Stimulated activated naive CD8-positive, alpha-beta T cell treated with anti-CD3 and anti-CD28 coated beads, Interleukin-15, amount 100 ng/mL, for 72 hours (primary cell): ENCODE results near the gene DLL4.

ENCODE experiments used
- ATAC-seq: fragments of 150-1000 bp; cut with Tn5 transposase; 2 replicates; pipeline ENCODE4 v1.10.0; 2021; ENCODE audit warnings: mild to moderate bottlenecking, moderate library complexity
- DNase-seq, 2 donors: peaks; one replicate each; pipeline ENCODE4 v3.0.0; 2021 to 2022
- H3K27ac Mint-ChIP-seq, 2 donors: one replicate each; pipeline ENCODE4 v1.8.0; 2022; ENCODE audit warnings: mild to moderate bottlenecking in 2 of 2, mixed read lengths in 2 of 2, moderate library complexity in 2 of 2
- H3K27me3 Mint-ChIP-seq: one replicate; pipeline ENCODE4 v1.8.0; 2022; ENCODE audit warnings: mixed read lengths
- H3K4me1 Mint-ChIP-seq: one replicate; pipeline ENCODE4 v1.8.0; 2022; ENCODE audit warnings: mild to moderate bottlenecking, mixed read lengths
- H3K4me3 Mint-ChIP-seq, 2 donors: one replicate each; pipeline ENCODE4 v1.8.0; 2022; ENCODE audit warnings: mild to moderate bottlenecking in 2 of 2, mixed read lengths in 2 of 2, moderate library complexity in 1 of 2
- H3K9me3 Mint-ChIP-seq, 2 donors: one replicate each; pipeline ENCODE4 v1.8.0; 2022; ENCODE audit warnings: mixed read lengths in 2 of 2

Gene DLL4

DNA sequence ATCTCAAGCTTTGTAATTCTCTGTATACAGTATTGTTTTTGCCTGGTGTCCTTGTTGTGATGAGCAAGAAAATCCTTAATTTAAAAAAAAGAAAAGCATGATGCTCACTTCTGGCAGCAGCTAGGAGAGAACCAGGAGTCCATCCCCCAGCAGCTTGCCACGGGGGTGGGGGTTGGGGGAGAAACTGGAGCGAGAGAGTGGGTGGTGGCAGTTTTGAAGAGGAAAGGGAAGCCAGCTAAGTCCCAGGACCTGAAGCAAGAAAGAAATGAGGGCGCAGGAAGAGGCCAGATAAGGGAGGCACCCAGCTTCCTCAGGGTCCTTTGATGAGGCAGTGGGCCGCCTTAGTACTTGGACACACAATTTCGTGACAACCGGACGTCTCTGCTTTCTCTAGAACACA is 47.7 kb downstream of the DLL4 start:
- no peak for ATAC-seq
- Mint-ChIP-seq H3K27me3 (no peaks in the 10 kb centered on the region), H3K27ac (no peak overlapping the region), H3K4me1 (peaks cover 5% of the 10 kb centered on the region), H3K4me3 (no peak overlapping the region), H3K9me3 (no peaks in the 10 kb centered on the region)
- no peak for DNase-seq

DNA sequence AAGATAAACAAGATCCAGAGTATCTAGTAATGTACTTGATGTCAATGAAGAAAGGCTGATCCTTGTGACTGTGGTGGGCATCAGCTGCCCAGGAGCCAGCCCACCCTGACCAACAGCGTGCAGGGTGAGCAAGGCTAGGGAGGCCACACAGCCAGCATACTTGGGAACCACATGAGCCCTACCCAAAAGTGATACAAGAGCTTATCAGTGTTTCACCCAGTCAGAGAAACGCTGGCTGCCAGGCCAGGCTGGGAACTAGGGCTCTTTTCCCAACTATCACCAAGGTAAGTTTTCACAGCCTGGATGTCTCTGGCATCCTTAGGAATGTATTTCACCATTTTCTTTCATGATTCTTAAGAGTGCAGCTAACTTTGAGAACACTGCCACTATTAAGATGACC is 49.0 kb downstream of the DLL4 start:
- Mint-ChIP-seq H3K9me3 (no peaks in the 10 kb centered on the region), H3K27me3 (no peaks in the 10 kb centered on the region), H3K27ac (peak overlapping the region in 1 of 2 donors; percentile 61), H3K4me1 (no peaks in the 10 kb centered on the region), H3K4me3 (no peak overlapping the region)
- ATAC-seq (no peak), DNase-seq (no peak)

GRCh38 chr15:40978562-40978961 is 49.4 kb downstream of the DLL4 start:
- H3K27me3 Mint-ChIP-seq: no peaks in the 10 kb centered on the region
- DNase-seq (no peak), ATAC-seq (no peak)
- H3K4me1 Mint-ChIP-seq: no peaks in the 10 kb centered on the region
- H3K4me3 Mint-ChIP-seq: no peak overlapping the region
- H3K27ac Mint-ChIP-seq: peak overlapping the region in 1 of 2 donors; percentile 61
- no peaks in the 10 kb centered on the region for H3K9me3 Mint-ChIP-seq

- Mint-ChIP-seq H3K9me3 (no peaks in the 10 kb centered on the region), H3K4me3 (no peak overlapping the region), H3K27me3 (no peaks in the 10 kb centered on the region), H3K27ac (no peak overlapping the region), H3K4me1 (no peaks in the 10 kb centered on the region)
- ATAC-seq: no peak
- DNase-seq: no peak
Measured at GRCh38 chr15:40981186-40981585, 52.0 kb downstream of the DLL4 start.

- Mint-ChIP-seq H3K27me3 (no peaks in the 10 kb centered on the region), H3K4me1 (no peaks in the 10 kb centered on the region), H3K4me3 (no peak overlapping the region), H3K27ac (no peak overlapping the region), H3K9me3 (no peaks in the 10 kb centered on the region)
- ATAC-seq (no peak), DNase-seq (no peak)
Measured at GRCh38 chr15:40982855-40983254, 53.7 kb downstream of the DLL4 start.

DNA sequence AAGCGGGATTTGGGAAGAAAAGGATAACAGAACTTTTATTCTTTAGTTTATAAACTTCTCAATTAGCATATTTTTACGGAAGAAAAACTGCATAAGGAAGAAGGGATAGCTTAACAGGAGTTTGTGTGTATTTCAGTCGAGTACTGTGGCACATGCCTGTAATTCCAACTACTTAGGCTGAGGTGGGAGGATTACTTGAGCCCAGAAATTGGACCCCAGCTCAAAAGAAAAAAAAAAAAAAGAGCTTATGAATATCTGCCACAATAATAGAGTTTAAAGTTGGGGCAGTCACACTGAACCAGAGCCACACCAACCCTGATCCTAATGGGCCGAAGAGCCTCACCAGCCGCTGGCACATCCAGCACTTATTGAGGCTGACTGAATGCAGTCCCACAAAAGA is 55.3 kb downstream of the DLL4 start:
- Mint-ChIP-seq H3K4me3 (no peak overlapping the region), H3K27ac (no peak overlapping the region), H3K4me1 (no peaks in the 10 kb centered on the region), H3K27me3 (no peaks in the 10 kb centered on the region), H3K9me3 (no peaks in the 10 kb centered on the region)
- DNase-seq: no peak
- no peak for ATAC-seq

- Mint-ChIP-seq H3K4me1 (peaks cover 4% of the 10 kb centered on the region), H3K27me3 (no peaks in the 10 kb centered on the region), H3K9me3 (no peaks in the 10 kb centered on the region), H3K4me3 (no peak overlapping the region), H3K27ac (peak overlapping the region in 1 of 2 donors; percentile 9)
- no peak for DNase-seq
- ATAC-seq: no peak
Measured at GRCh38 chr15:40984964-40985363, 55.8 kb downstream of the DLL4 start.

DNA sequence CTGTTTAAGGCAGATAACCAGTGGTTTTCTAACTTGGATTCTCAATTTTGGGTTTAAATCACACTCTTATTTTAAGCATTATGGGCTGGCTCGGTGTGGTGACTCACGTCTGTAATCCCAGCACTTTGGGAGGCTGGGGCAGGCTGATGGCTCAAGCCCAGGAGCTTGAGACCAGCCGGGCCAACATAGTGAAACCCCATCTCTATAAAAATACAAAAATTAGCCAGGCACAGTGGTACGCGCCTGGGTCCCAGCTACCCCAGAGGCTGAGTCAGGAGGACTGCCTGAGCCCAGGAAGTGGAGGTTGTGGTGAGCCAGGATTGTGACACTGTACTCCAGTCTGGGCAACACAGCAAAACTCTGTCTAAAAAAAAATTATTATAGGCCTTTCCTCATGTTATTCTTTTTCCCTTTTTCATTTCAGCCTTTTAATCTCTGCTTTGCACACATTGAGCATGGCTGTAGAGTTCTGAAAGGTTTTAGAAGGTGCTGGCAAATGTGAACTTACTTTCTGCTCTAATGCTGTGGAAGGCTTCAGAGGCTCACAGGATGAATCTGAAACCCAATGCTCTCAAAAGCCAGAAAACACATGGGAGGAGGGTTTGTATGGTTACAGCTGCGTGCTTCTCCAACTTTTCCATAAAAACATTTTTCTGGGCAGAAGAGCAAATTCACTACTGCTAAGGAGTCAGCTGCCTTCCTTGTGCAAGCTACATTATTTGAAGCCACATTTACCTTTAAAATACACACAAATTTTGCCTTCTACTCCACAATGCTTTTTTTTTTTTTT is 56.6 kb downstream of the DLL4 start:
- no peak overlapping the region for H3K4me3 Mint-ChIP-seq
- no peaks in the 10 kb centered on the region for H3K9me3 Mint-ChIP-seq
- no peaks in the 10 kb centered on the region for H3K27me3 Mint-ChIP-seq
- H3K27ac Mint-ChIP-seq: no peak overlapping the region
- no peak for ATAC-seq
- no peak for DNase-seq
- H3K4me1 Mint-ChIP-seq: peaks cover 11% of the 10 kb centered on the region

- ATAC-seq (no peak), DNase-seq (no peak)
- Mint-ChIP-seq H3K9me3 (no peaks in the 10 kb centered on the region), H3K4me3 (no peak overlapping the region), H3K27me3 (no peaks in the 10 kb centered on the region), H3K4me1 (peaks cover 22% of the 10 kb centered on the region), H3K27ac (peak overlapping the region in 1 of 2 donors; percentile 71)
Measured at GRCh38 chr15:40986820-40987219, 57.7 kb downstream of the DLL4 start.

DNA sequence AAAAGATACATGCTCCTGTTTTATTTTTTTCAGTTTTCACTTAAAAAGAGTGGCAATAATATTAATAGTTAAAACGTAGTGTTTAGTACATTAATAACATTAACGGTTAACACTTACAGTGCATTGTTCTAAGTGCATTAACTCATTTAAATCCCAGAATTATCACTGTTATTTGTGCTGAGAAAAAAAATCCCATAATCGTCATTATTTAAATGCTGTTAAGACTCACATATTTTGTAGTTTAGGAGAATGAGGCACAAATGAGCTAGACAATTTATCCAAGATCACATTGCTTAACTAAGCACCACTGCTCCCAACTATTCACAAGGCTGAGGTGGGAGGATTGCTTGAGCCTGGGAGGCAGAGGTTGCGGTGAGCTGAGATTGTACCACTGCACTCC is 59.0 kb downstream of the DLL4 start:
- peaks cover 25% of the 10 kb centered on the region for H3K4me1 Mint-ChIP-seq
- no peaks in the 10 kb centered on the region for H3K27me3 Mint-ChIP-seq
- no peak overlapping the region for H3K4me3 Mint-ChIP-seq
- ATAC-seq (no peak), DNase-seq (no peak)
- H3K9me3 Mint-ChIP-seq: no peaks in the 10 kb centered on the region
- H3K27ac Mint-ChIP-seq: no peak overlapping the region
